Astrocyte (in vitro differentiated cells and primary cell): ENCODE data around the gene TMEM115. TPM values are rescaled to one million over a fixed set of nuclear protein-coding genes. Genes with fewer than 3 reads are reported as not detected.

ENCODE experiments used
- DNase-seq: peaks from one replicate; pipeline ENCODE4 v3.0.0-alpha.2; 2010; ENCODE audit warnings: low read depth
- FAIRE-seq: peaks from 2 replicates; lab custom pipeline; 2011; peaks lifted over from hg19 to GRCh38; lab: Jason Lieb, UNC
- H2AFZ ChIP-seq: 2 replicates; pipeline ENCODE4 v1.6.0; 2012; ENCODE audit warnings: low read depth, low read length, inconsistent platforms
- H3K27ac ChIP-seq: 2 replicates; pipeline ENCODE4 v1.5.1; 2011; ENCODE audit warnings: low read depth, low read length, inconsistent platforms
- H3K27me3 ChIP-seq: 2 replicates; pipeline ENCODE4 v1.6.0; 2011; ENCODE audit warnings: low read length, inconsistent platforms; ENCODE audit not compliant: insufficient read depth
- H3K36me3 ChIP-seq: 2 replicates; pipeline ENCODE4 v1.5.1; 2011; ENCODE audit warnings: low read length, inconsistent platforms; ENCODE audit not compliant: insufficient read depth
- H3K4me1 ChIP-seq: 2 replicates; pipeline ENCODE4 v1.5.1; 2011; ENCODE audit warnings: low read length, inconsistent platforms; ENCODE audit not compliant: insufficient read depth
- H3K4me2 ChIP-seq: 2 replicates; pipeline ENCODE4 v1.6.0; 2012; ENCODE audit warnings: low read length, inconsistent platforms
- H3K4me3 ChIP-seq: 2 replicates; pipeline ENCODE4 v1.5.1; 2011; ENCODE audit warnings: low read depth, mild to moderate bottlenecking, low read length, inconsistent platforms; ENCODE audit not compliant: insufficient read depth
- H3K79me2 ChIP-seq: 2 replicates; pipeline ENCODE4 v1.6.0; 2012; ENCODE audit warnings: mild to moderate bottlenecking, low read length, inconsistent platforms; ENCODE audit not compliant: insufficient read depth
- H3K9ac ChIP-seq: 2 replicates; pipeline ENCODE4 v1.6.0; 2012; ENCODE audit warnings: mild to moderate bottlenecking, low read length, inconsistent platforms
- H3K9me3 ChIP-seq: 2 replicates; pipeline ENCODE4 v1.5.1; 2012; ENCODE audit warnings: low read depth, mild to moderate bottlenecking, low read length, inconsistent platforms; ENCODE audit not compliant: insufficient read depth
- H4K20me1 ChIP-seq: 2 replicates; pipeline ENCODE4 v1.6.0; 2012; ENCODE audit warnings: low read length, inconsistent platforms; ENCODE audit not compliant: insufficient read depth
- H3K27ac Mint-ChIP-seq: one replicate; pipeline ENCODE4 v1.8.0; 2021; ENCODE audit warnings: mild to moderate bottlenecking, mixed read lengths; ENCODE audit not compliant: unreplicated experiment
- H3K27me3 Mint-ChIP-seq: one replicate; pipeline ENCODE4 v1.8.0; 2021; ENCODE audit warnings: low read depth, mixed read lengths; ENCODE audit not compliant: unreplicated experiment
- H3K36me3 Mint-ChIP-seq: one replicate; pipeline ENCODE4 v1.8.0; 2021; ENCODE audit warnings: low read depth, mixed read lengths; ENCODE audit not compliant: unreplicated experiment
- H3K4me1 Mint-ChIP-seq: one replicate; pipeline ENCODE4 v1.8.0; 2021; ENCODE audit warnings: low read depth, mixed read lengths; ENCODE audit not compliant: unreplicated experiment
- H3K4me3 Mint-ChIP-seq: one replicate; pipeline ENCODE4 v1.8.0; 2021; ENCODE audit warnings: mild to moderate bottlenecking, moderate library complexity, mixed read lengths; ENCODE audit not compliant: unreplicated experiment
- H3K9me3 Mint-ChIP-seq: one replicate; pipeline ENCODE4 v1.8.0; 2021; ENCODE audit warnings: mild to moderate bottlenecking, mixed read lengths; ENCODE audit not compliant: unreplicated experiment
- CTCF ChIP-seq: IDR thresholded peaks from 2 replicates; pipeline ENCODE4 v1.5.1; 2011; ENCODE audit warnings: low read depth, mild to moderate bottlenecking, inconsistent platforms, low read length, moderate library complexity; ENCODE audit not compliant: insufficient read depth
- EZH2 ChIP-seq: IDR thresholded peaks from 2 replicates; pipeline ENCODE4 v1.6.1; 2012; ENCODE audit warnings: mild to moderate bottlenecking, low read length, inconsistent platforms; ENCODE audit not compliant: insufficient read depth
- total RNA-seq: library from RNA; stranded (reverse); gene quantifications from 2 replicates; pipeline ENCODE4 v1.2.1, GENCODE V29; 2021

The TMEM115 gene
- total RNA-seq, 1 donor from 2014 or later, result 48.7 TPM

- Histone ChIP-seq H3K27ac (no peak overlapping the region), H3K27me3 (peaks cover 4% of the 10 kb centered on the region), H4K20me1 (no peaks in the 10 kb centered on the region), H3K36me3 (no peaks in the 10 kb centered on the region), H3K9ac (no peak overlapping the region), H2AFZ (no peak overlapping the region), H3K4me2 (no peak overlapping the region), H3K4me3 (no peak overlapping the region), H3K4me1 (peaks cover 8% of the 10 kb centered on the region), H3K9me3 (no peaks in the 10 kb centered on the region), H3K79me2 (no peaks in the 10 kb centered on the region)
- H3K4me1 Mint-ChIP-seq, result peaks cover 2% of the 10 kb centered on the region
- H3K27ac Mint-ChIP-seq, result no peak overlapping the region
- no peak overlapping the region for H3K4me3 Mint-ChIP-seq
- no peaks in the 10 kb centered on the region for H3K9me3 Mint-ChIP-seq
- DNase-seq (no peak), FAIRE-seq (no peak)
- no peak for TF ChIP-seq EZH2
- TF ChIP-seq CTCF, result no peak
- no peaks in the 10 kb centered on the region for H3K36me3 Mint-ChIP-seq
- H3K27me3 Mint-ChIP-seq, result peaks cover 19% of the 10 kb centered on the region
These were observed 32.9 kb upstream of the TMEM115 start for GRCh38 chr3:50392101-50392715.

- no peaks in the 10 kb centered on the region for H3K36me3 ChIP-seq
- H3K4me1 ChIP-seq, result peaks cover 8% of the 10 kb centered on the region
- H4K20me1 ChIP-seq, result no peaks in the 10 kb centered on the region
- no peak overlapping the region for H3K4me3 ChIP-seq
- H2AFZ ChIP-seq, result no peak overlapping the region
- TF ChIP-seq EZH2, result no peak
- TF ChIP-seq CTCF, result no peak
- no peak overlapping the region for H3K9ac ChIP-seq
- H3K9me3 ChIP-seq, result no peaks in the 10 kb centered on the region
- no peak overlapping the region for H3K27ac ChIP-seq
- no peak overlapping the region for H3K27ac Mint-ChIP-seq
- peaks cover 21% of the 10 kb centered on the region for H3K27me3 Mint-ChIP-seq
- no peak for DNase-seq
- no peaks in the 10 kb centered on the region for H3K36me3 Mint-ChIP-seq
- H3K9me3 Mint-ChIP-seq, result no peaks in the 10 kb centered on the region
- H3K4me1 Mint-ChIP-seq, result peaks cover 2% of the 10 kb centered on the region
- H3K79me2 ChIP-seq, result no peaks in the 10 kb centered on the region
- no peak overlapping the region for H3K4me2 ChIP-seq
- peaks cover 4% of the 10 kb centered on the region for H3K27me3 ChIP-seq
- FAIRE-seq, result no peak
- H3K4me3 Mint-ChIP-seq, result no peak overlapping the region
These were observed 31.3 kb upstream of the TMEM115 start for GRCh38 chr3:50390508-50391224.

- H3K27me3 ChIP-seq, result peaks cover 4% of the 10 kb centered on the region
- no peak overlapping the region for H3K27ac ChIP-seq
- H3K79me2 ChIP-seq, result no peaks in the 10 kb centered on the region
- no peak overlapping the region for H3K4me2 ChIP-seq
- H3K4me1 ChIP-seq, result peaks cover 8% of the 10 kb centered on the region
- no peaks in the 10 kb centered on the region for H3K9me3 ChIP-seq
- no peak overlapping the region for H3K4me3 Mint-ChIP-seq
- no peaks in the 10 kb centered on the region for H3K36me3 Mint-ChIP-seq
- FAIRE-seq (no peak), DNase-seq (no peak)
- no peaks in the 10 kb centered on the region for H3K36me3 ChIP-seq
- TF ChIP-seq CTCF, result no peak
- TF ChIP-seq EZH2, result no peak
- H4K20me1 ChIP-seq, result no peaks in the 10 kb centered on the region
- no peaks in the 10 kb centered on the region for H3K9me3 Mint-ChIP-seq
- H3K9ac ChIP-seq, result no peak overlapping the region
- no peak overlapping the region for H3K4me3 ChIP-seq
- H2AFZ ChIP-seq, result no peak overlapping the region
- H3K27me3 Mint-ChIP-seq, result peaks cover 26% of the 10 kb centered on the region
- H3K27ac Mint-ChIP-seq, result no peak overlapping the region
- peaks cover 2% of the 10 kb centered on the region for H3K4me1 Mint-ChIP-seq
These were observed 30.1 kb upstream of the TMEM115 start for GRCh38 chr3:50389414-50389767.
